CD4-positive, alpha-beta T cell (primary cell): ENCODE measurements around the gene CORO1A. TPM values are rescaled to one million over a fixed set of nuclear protein-coding genes. Genes with fewer than 3 reads are reported as not detected.

Source experiments
- ATAC-seq: fragments of 200-7000 bp; cut with Tn5 transposase; one replicate; pipeline ENCODE4 v1.10.0; 2022; ENCODE audit warnings: mild to moderate bottlenecking; ENCODE audit not compliant: poor library complexity
- CTCF ChIA-PET: fragments of 350-600 bp; sonication (Branson Sonifier 250); formaldehyde crosslinking; loops from one replicate; lab custom pipeline; 2021; ENCODE audit warnings: antibody characterized with exemption, inconsistent platforms; lab: Charles Lee
- POLR2A ChIA-PET: fragments of 350-600 bp; sonication (Branson Sonifier 250); formaldehyde crosslinking; loops from one replicate; lab custom pipeline; 2021; ENCODE audit warnings: antibody characterized with exemption, inconsistent platforms; lab: Charles Lee
- DNase-seq, 14 experiments: peaks; one replicate each; pipeline ENCODE4 v3.0.0-alpha.2; 2013 to 2020; ENCODE audit warnings: mixed read lengths in 2 of 14
- H3K27ac ChIP-seq, 2 donors: one replicate each; pipeline versions ENCODE4 v1.5.1 to v1.7.0; 2013; ENCODE audit warnings: low read length in 2 of 2, low read depth in 1 of 2, mild to moderate bottlenecking in 1 of 2
- H3K27me3 ChIP-seq, 2 experiments: 1 replicate in 1 of 2; 2 replicates in 1 of 2; pipeline versions ENCODE4 v1.6.1 to v1.7.0; 2013; ENCODE audit warnings: low read length in 2 of 2, control low read depth in 1 of 2, mild to moderate bottlenecking in 1 of 2, moderate library complexity in 1 of 2; ENCODE audit not compliant: insufficient read depth in 2 of 2, control insufficient read depth in 1 of 2
- H3K36me3 ChIP-seq: one replicate; pipeline ENCODE4 v1.6.1; 2013; ENCODE audit warnings: low read length, control low read depth; ENCODE audit not compliant: insufficient read depth
- H3K4me1 ChIP-seq: one replicate; pipeline ENCODE4 v1.6.1; 2013; ENCODE audit warnings: low read length, control low read depth; ENCODE audit not compliant: insufficient read depth
- H3K4me3 ChIP-seq: one replicate; pipeline ENCODE4 v1.5.1; 2013; ENCODE audit warnings: mild to moderate bottlenecking, low read length, moderate library complexity
- H3K9me3 ChIP-seq, 2 experiments: 1 replicate in 1 of 2; 2 replicates in 1 of 2; pipeline versions ENCODE4 v1.6.1 to v1.7.0; 2013; ENCODE audit warnings: low read length in 2 of 2, mild to moderate bottlenecking in 2 of 2, control low read depth in 1 of 2, moderate library complexity in 1 of 2; ENCODE audit not compliant: control insufficient read depth in 1 of 2, insufficient read depth in 1 of 2
- H3K27ac Mint-ChIP-seq: one replicate; pipeline ENCODE4 v1.8.0; 2020; ENCODE audit warnings: mixed read lengths
- H3K27me3 Mint-ChIP-seq: one replicate; pipeline ENCODE4 v1.8.0; 2021; ENCODE audit warnings: mixed read lengths
- H3K36me3 Mint-ChIP-seq: one replicate; pipeline ENCODE4 v1.8.0; 2021; ENCODE audit warnings: low read depth, mixed read lengths
- H3K4me1 Mint-ChIP-seq: one replicate; pipeline ENCODE4 v1.8.0; 2021; ENCODE audit warnings: low read depth, mixed read lengths
- H3K4me3 Mint-ChIP-seq: one replicate; pipeline ENCODE4 v1.8.0; 2020; ENCODE audit warnings: mild to moderate bottlenecking, mixed read lengths
- H3K9me3 Mint-ChIP-seq: one replicate; pipeline ENCODE4 v1.8.0; 2020; ENCODE audit warnings: mixed read lengths
- CTCF ChIP-seq: fragments of 200-600 bp; IDR thresholded peaks from one replicate; pipeline ENCODE4 v1.8.0; 2022; ENCODE audit warnings: antibody characterized with exemption, mild to moderate bottlenecking
- intact Hi-C, 2 experiments: fragments of 100-400 bp; cut with DNase I in 1 of 2; cut with micrococcal nuclease in 1 of 2; formaldehyde crosslinking; loops; one replicate each; pipeline versions ENCODE4 v1.15.1 to v1.9.0; 2023 to 2025; cut with DNase I, micrococcal nuclease
- total RNA-seq, 174 experiments: library from RNA in 2 of 174; stranded (reverse) in 2 of 174; gene quantifications; one replicate each; pipeline ENCODE4 v1.2.3 and lab custom pipeline; 2021 to 2026

CORO1A gene
- total RNA-seq, 2 experiments from 2014 or later = 411 to 416 TPM

- peak overlapping the region; percentile 100 for H3K4me3 ChIP-seq
- peaks cover 51% of the 10 kb centered on the region for H3K4me1 ChIP-seq
- H3K36me3 Mint-ChIP-seq = peaks cover 44% of the 10 kb centered on the region
- H3K27me3 ChIP-seq = no peaks in the 10 kb centered on the region
- ATAC-seq (peak; percentile 1), DNase-seq (peak in 7 of 14 experiments; percentile 14 to 57 (median 25))
- H3K27ac ChIP-seq = peak overlapping the region; percentile 76 to 96
- TF ChIP-seq CTCF = no peak
- no peaks in the 10 kb centered on the region for H3K27me3 Mint-ChIP-seq
- intact Hi-C loops = no loop called here
- H3K9me3 ChIP-seq = no peaks in the 10 kb centered on the region
- H3K4me1 Mint-ChIP-seq = peaks cover 39% of the 10 kb centered on the region
- peak overlapping the region; percentile 98 for H3K27ac Mint-ChIP-seq
- H3K9me3 Mint-ChIP-seq = no peaks in the 10 kb centered on the region
- peak overlapping the region; percentile 99 for H3K4me3 Mint-ChIP-seq
- ChIA-PET POLR2A (interaction anchor here (0.6 to 6.0 kb wide), 25 partner anchors 29 to 474 kb away, joined by 3 to 163 read pairs (median 7); partner anchors contain the start of genes ALDOA, DCTPP1, FBRS and GDPD3), CTCF (interaction anchor here (0.8 to 3.5 kb wide), 5 partner anchors 89 to 430 kb away, joined by 3 to 15 read pairs (median 4); partner anchors contain the start of genes ALDOA, TBX6 and YPEL3)
- peaks cover 43% of the 10 kb centered on the region for H3K36me3 ChIP-seq
Measured at GRCh38 chr16:30184891-30185682, 1.7 kb downstream of the CORO1A start.

GRCh38 chr16:30185683-30186421, 2.5 kb downstream of the CORO1A start:
- intact Hi-C loops = no loop called here
- peaks cover 51% of the 10 kb centered on the region for H3K4me1 ChIP-seq
- peaks cover 36% of the 10 kb centered on the region for H3K4me1 Mint-ChIP-seq

More at GRCh38 chr16:30185683-30186421, 2.5 kb downstream of the CORO1A start:
- TF ChIP-seq CTCF = no peak
- ChIA-PET POLR2A (interaction anchor here (0.6 to 6.0 kb wide), 26 partner anchors 34 to 473 kb away, joined by 3 to 163 read pairs (median 7); partner anchors contain the start of genes ALDOA, DCTPP1, FBRS and GDPD3), CTCF (interaction anchor here (0.8 to 3.5 kb wide), 5 partner anchors 89 to 430 kb away, joined by 3 to 15 read pairs (median 4); partner anchors contain the start of genes ALDOA, TBX6 and YPEL3)
- DNase-seq (peak; percentile 66 to 96 (median 83)), ATAC-seq (peak; percentile 55)
- Mint-ChIP-seq H3K36me3 (peaks cover 44% of the 10 kb centered on the region), H3K27ac (peak overlapping the region; percentile 98), H3K27me3 (no peaks in the 10 kb centered on the region), H3K9me3 (no peaks in the 10 kb centered on the region), H3K4me3 (peak overlapping the region; percentile 99)
- H3K27me3 ChIP-seq = no peaks in the 10 kb centered on the region
- H3K36me3 ChIP-seq = peaks cover 43% of the 10 kb centered on the region
- no peaks in the 10 kb centered on the region for H3K9me3 ChIP-seq
- H3K27ac ChIP-seq = peak overlapping the region; percentile 76 to 96
- peak overlapping the region; percentile 100 for H3K4me3 ChIP-seq
